GM19238 (cell line): Measurements from ENCODE around the gene SOBP.
A peak's percentile ranks its signal among the peaks of the same experiment; 100 is the strongest.
"Not testable (repeated sequence)": the region's sequence is repeated elsewhere in the genome, so short reads cannot be mapped to it uniquely, and the experiment has no call there.

Source experiments
- DNase-seq: peaks from one replicate; pipeline ENCODE4 v3.0.0; 2011; ENCODE audit warnings: low spot score; ENCODE audit not compliant: insufficient read length

SOBP gene, protein sequence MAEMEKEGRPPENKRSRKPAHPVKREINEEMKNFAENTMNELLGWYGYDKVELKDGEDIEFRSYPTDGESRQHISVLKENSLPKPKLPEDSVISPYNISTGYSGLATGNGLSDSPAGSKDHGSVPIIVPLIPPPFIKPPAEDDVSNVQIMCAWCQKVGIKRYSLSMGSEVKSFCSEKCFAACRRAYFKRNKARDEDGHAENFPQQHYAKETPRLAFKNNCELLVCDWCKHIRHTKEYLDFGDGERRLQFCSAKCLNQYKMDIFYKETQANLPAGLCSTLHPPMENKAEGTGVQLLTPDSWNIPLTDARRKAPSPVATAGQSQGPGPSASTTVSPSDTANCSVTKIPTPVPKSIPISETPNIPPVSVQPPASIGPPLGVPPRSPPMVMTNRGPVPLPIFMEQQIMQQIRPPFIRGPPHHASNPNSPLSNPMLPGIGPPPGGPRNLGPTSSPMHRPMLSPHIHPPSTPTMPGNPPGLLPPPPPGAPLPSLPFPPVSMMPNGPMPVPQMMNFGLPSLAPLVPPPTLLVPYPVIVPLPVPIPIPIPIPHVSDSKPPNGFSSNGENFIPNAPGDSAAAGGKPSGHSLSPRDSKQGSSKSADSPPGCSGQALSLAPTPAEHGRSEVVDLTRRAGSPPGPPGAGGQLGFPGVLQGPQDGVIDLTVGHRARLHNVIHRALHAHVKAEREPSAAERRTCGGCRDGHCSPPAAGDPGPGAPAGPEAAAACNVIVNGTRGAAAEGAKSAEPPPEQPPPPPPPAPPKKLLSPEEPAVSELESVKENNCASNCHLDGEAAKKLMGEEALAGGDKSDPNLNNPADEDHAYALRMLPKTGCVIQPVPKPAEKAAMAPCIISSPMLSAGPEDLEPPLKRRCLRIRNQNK

DNA sequence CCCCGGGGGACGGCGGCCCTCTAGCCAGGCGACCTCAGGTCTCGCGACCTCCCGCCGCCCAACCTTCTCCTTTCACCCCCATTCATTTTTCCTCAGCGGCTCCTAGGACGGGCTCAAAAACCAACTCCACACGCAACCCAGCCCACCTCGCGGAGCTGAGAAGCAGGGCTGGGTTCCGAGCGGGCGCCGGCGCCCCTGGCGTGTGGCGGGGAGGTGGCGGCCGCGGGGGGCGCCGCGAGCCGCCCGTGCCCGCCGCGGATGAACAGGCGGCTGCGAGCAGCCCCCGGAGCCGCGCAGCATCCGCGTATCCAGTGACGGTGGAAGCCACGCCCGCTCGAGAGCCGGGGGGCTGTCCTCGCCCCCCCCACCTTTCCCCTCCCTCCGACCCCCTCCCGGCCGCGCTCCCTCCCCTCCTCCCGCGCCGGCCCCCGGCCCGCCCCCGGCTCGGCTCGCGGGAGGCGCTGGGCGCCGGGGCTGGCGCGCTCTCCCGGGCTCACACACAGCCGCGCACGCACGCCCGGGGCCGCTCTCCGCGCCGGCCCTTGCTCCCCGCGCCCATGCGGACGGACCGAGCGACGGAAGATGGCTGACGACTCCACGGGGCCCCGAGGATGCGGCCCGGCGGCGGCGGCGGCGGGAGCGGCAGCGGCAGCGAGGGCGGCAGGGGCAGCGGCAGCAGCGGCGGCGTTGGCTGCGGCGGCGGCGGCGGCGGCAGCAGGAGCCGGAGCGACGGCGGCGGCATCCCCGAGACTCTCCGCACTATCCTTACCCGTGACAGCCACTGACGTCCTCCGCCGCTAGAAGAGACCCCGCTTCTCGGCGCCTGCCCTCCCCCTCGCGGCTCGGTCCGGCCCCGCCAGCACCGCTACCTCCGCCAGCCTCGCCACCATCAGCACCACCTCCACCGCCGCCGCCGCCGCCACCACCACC lies at the start of gene SOBP:
Gene SOBP, plus strand, starts transcription at position 482 of the 930 bp plus-strand sequence. CDS start 500 bp downstream, outside the sequence.
- peak; percentile 32 for DNase-seq

DNA sequence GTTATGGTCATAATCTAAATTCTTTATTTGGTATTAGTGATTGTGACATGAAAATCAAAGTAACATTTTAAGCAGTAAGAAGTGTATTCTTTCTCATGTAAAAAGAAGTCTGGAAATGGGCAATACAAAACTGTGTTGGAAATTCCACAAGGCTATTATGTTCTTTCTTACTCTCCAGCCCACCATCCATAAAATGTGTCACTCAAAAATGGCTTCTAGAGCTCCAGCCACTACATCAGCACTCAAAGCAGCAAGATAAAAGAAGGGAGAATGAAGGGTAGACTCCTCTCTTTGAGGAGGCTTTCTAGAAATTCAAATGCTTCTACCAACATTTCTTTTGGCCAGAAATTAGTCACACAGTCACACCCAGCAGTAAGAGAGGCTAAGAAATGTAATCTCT lies 49.0 kb upstream of the SOBP start:
- no peak for DNase-seq

DNA sequence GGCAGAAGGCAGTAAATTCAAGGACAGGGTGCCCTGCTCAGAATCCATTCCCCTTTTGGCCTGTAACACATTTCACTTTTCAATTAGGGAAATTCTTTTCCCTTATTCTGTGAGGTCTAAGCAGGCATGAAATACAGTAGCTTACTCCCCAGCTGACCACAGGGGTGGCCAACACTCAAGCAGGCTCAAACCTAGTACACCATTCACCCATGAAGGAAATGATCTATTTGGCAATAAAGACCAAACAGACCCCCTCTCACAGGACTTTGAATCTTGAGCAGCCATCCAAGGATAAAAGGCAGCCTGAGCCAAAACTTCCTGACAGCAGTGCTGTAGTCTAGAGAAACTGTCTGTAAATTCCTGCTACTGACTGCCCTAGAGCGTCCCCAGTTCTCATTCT lies 48.2 kb upstream of the SOBP start:
- no peak for DNase-seq

DNA sequence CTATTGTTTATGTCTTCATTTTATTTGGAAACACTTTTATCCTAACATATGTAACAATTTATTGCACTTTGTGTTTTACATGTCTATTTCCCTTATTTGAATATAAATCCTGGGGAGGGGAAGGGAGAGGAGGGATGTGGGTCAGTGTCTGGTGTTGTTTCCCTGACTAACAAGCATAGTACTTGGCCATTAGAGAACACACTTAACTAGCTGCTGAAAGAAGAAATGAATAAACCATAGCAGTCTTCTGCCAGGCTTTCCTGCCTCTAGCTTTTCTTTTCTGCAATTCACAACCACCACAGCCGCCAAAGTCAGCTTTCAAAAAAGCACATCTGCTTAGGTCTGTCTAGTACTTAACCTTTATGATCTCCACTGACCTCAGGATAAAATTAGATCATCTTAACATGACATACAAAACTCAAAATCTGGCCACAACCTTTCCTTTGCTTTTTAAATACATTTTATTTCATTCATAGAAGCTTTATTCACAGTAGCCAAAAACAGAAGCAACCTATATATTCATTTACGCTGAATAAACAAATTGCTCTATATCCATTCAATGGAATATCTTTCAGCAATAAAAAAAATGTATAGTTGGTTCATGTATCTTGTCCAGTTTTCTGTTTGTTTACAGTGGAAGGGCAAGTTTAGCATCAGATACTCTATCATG lies 46.8 kb upstream of the SOBP start:
- DNase-seq = no peak

DNA sequence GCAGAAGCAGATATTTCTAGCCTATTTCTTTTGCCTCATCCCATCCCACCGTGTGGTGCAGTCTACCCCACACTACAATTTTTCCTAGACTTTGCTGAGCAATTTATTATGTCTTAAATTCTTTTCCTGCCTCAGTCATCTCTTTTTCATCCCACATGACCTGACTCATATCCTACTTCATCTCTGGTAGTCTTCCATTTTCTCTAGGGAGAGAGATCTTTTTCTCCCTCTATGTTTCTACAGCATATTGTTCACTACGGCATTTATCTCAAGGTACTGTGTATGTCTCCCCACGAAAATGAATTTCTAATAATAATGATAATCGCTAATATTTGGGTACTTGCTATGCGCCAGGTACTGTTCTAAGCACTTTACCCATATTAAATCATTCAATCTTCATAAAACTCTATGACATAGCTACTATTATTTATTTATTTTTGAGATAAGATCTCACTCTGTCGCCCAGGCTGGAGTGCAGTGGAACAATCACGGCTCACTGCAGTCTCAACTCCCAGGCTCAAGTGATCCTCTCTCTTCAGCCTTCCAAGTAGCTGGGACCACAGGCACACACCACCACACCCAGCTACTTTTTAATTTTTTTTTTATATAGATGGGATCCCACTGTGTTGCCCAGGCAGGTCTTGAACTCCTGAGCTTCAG lies 46.2 kb upstream of the SOBP start:
- no peak for DNase-seq

DNA sequence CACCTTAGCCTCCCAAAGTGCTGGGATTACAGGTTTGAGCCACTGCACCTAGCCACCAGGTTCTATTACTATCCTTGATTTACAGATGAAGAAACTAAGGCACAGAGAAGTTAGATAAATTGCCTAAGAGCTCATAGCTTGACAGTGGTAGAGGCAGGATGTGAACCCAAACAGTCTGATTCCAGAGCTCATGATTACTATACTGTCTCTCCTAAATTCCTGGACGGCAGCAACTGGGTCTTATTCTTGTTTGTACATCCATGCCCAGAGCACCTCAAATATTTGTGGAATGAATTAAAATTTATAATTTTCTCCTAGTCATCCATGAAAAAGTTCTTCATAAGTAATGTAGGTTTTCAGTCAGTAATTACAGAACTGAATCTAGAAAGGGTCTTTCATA lies 45.6 kb upstream of the SOBP start:
- no peak for DNase-seq

DNA sequence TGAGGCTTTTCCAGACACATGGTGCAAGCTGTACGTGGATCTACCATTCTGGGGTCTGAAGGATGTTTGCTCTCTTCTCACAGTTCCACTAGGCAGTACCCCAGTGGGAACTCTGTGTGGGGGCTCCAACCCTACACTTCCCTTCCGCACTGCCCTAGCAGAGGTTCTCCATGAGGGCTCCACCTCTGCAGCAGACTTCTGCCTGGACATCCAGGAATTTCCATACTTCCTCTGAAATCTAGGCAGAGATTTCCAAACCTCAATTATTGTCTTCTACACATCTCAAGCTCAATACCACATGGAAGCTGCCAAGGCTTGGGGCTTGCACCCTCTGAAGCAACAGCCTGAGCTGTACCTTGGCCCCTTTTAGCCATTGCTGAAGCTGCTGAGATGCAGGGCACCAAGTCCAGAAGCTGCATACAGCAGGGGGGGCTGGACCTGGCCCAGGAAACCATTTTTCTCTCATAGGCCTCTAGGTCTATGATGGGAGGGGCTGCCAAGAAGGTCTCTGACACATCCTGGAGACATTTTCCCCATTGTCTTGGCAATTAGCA lies 42.2 kb upstream of the SOBP start:
- DNase-seq = no peak

DNA sequence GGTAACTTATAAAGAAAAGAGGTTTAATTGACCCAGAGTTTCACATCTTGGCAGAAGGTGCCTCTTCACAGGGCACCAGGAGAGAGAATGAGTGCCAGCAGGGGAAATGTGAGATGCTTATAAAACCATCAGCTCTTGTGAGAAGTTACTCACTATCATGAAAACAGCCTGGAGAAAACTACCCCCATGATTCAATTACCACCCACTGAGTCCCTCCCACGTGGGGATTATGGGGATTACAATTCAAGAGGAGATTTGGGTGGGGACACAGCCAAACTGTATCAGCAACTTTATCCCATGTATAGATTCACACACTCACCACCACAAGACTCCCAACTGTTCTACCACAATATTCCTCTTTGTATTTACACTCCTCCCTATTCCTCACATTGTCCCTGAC lies 41.1 kb upstream of the SOBP start:
- DNase-seq = no peak

DNA sequence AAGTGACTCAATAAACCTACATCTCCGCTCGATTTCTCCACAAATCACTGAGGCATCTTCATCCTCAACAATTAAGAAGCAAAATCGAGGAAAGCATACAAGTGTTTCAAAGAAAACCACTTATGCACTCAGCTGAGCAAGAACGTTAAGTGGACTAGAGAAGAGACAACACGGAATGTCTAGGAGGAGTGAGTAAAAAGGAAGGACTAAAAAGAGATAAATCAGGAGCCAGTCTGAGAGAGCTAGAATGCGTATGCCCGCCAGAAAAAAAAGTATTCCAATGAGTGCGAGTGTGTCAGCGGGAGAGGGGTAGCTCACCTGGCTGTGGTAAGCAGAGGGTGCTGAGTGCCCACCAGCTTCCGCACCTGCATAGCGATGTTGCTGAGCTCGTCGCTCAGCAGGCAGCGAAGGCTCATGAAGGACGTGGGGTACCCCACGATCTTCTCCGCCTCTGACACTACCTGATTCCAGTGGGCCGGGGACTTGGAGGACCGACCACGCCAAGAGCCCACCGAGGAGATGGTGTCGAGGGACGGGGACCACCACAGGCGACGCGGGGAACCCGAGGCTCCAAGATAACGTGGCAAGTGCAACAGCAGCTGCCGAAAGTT lies 31.1 kb upstream of the SOBP start:
- DNase-seq = peak; percentile 32

DNA sequence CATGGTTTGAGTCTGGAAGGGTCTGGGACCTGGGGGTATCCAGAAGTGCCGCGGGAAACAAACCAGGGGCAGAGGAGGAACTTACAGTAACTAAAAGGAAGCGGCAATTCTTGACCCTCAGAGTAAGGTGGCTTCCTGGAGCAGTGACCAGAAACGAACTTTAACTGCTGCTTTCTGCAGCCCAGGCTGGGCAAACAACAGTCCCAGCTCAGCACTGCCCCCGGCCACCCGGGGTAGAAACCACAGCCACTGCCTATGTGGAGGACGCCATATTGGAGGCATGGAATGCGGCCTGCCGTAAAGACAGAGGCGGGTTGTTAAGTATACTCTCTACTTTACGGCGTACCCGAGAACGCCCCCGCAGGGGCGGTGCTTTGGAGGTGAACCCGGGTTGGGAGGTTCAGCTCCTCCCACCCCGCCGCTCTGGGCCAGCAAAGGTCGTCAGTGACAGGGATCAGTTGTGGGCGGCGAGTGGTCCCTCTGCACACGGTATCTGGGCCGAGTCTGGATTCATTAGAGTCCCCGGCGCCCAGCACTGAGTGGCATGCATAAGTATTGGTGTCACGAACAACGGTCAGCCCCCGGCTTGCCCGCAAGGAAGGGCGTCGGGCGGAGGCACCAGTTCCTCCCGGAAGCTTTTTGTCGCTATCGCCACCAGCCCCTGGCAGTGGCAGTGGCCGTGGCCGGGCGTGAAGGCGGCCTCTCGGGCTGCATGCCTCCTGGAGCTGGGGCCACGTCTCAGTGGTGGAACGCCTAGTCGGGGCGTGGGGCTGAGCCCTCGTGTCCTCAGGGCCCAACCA lies 30.4 kb upstream of the SOBP start, which contains the start of gene PDSS2:
Gene PDSS2, minus strand, starts transcription at position 282 of the 800 bp plus-strand sequence. Its CDS starts 279 bp downstream, at position 3.
- DNase-seq = peak; percentile 90

DNA sequence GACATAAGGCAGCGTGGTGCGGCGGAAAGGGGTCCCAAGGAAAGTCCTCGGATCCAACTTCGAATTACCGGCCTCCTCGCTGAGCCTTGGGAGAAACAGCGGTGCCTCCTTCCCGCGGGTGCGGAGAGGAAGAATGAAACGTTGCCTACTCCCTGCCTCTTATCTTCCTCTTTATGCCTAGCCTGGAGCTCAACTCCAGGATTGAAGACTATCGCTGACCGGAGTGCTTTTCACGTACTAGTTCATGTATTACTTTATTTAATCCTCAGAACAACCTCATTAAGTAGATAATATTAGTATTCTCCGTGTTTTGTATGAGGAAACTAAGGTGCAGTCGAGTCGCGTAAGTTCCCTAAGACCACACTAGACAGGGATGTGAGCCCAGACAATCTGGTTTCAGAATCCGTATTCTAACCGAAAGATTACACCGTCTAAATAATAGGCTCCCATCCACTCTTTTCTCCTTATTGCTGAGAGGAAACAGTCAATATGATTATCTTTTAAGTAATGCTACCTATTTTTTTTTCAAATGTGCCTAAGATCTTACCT lies 29.8 kb upstream of the SOBP start:
- DNase-seq = no peak

DNA sequence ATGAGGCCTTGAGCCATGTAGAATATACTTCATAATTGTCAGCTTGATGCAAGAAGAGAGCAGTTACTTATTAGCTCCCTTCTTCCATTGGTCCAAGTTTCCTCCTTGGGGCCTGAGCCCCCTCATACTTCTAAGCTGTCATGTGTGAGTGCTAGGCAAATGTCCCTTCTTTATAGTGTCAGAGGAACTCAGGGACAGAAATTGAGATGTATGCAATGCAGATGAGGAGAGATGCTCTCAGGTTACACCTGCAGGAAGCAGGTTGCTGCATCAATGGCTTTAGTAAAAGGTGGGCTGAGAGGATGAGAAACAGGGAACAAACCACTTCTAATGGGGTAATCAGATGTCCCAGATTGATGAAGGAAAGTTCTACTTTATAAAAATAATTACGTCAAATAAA lies 23.9 kb upstream of the SOBP start:
- no peak for DNase-seq

DNA sequence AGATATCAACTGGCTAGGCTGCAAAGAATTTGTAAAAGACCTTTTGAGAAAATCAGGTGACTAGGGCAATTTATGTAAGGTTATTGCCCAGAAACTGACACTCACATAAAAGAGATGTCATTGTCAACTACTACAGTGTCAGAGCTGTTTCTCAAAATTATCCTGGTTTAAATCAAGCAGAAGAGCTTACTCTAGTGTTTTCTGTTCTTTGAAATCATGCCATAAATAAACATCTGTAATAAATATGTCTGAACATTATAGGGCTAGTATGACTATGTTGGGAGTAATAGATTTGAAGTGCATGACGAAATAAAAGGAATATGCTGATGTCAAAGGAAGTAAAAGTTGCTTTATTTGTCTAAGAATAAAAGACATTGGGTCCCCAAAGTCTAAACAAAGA lies 19.6 kb upstream of the SOBP start:
- no peak for DNase-seq

DNA sequence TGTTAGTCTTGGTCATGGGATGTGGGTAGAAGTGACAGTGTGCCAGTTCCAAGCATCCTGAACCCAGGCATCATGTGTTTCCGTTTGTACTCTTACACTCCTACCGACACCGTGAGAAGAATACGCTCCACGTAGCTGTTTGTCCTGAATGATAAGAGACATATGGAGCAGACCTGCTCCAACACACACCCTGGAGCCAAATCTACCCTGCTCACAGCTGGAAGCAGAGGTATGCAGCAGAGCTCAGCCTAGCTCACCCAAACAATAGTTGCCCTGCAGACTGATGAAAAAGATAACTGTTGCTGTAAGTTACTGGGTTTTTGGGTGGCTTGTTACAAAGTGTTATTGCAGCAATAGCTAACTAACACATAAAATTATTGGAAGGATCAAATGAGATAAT lies 16.3 kb upstream of the SOBP start:
- no peak for DNase-seq

DNA sequence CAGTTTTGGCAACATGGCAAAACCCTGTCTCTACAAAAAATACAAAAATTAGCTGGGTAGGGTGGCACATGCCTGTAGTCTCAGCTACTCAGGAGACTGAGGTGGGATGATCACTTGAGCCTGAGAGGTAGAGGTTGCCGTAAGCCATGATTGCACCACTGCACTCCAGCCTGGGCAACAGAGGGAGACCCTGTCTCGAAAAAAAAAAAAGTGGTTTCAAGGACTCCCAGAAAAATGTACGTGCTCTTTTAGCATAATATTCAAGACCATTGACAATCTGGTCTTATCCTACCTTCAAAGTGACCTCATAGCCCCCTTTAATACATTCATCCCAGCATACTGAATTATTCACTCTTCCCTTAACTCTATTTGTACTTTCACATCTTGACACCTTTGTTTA lies 14.6 kb upstream of the SOBP start:
- DNase-seq = not testable (repeated sequence)

DNA sequence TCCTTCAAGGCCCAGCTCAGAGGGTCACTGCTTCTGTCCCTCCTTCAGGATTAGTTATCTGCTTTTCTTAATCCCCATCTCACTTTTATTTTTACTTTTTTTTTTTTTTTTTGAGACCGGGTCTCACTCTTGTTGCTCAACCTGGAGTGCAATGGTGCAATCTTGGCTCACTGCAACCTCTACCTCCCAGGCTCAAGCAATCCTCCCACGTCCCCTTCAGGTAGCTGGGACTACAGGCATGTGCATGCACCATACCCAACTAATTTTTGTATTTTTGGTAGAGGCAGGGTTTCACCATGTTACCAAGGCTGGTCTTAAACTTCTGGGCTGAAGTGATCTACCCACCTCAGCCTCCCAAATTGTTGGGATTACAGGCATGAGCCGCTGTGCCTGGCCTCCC lies 14.1 kb upstream of the SOBP start:
- DNase-seq = not testable (repeated sequence)

DNA sequence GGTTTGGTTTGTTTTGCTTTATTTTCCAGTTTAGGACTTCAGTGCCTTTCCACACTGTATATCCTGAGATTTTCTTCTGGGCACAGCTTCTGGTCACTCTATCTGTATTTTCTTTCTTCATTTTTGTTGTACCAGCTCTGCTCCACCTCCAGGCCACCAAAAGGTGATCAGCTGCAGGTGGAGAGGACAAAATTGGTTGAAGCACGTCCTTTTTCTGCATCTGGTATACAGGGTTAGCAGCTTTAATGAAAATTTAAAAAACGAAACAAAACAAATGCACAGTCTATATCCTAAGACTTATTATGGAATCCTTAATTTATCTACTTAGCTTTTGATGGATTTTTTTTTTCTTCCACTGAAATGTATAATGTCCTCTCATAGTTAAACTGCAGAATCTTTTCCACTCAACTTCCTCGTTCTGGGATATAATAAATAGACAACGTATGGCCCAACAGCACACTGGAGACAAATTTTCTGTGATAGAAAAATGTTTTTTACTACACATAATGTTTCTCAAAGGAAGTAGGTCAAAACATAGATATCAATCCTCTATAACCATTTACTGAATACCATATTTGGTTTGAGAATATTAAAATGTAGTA lies 10.7 kb upstream of the SOBP start:
- no peak for DNase-seq

DNA sequence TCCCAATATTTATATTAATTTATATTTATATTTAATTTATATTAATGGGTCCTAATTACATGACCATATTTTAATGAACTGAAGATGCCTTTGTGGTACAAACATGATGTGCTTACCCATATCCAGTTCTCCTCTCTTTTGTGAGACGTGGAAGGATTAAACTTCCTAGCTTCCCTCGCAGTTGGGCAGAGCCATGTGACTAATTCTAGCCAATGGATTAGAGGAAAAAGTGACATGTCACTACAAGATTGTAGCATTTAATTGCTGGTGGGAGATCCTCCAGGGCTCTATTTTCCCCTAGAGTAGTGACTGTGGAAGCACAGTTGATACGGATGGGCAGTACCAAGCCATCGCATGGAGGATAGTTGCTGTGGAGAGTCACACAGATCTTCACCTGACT lies 4.8 kb upstream of the SOBP start:
- DNase-seq = no peak
